Nephron progenitor cell (in vitro differentiated cells): ENCODE measurements around the gene LSM14B.

Source experiments
- DNase-seq: peaks from one replicate; pipeline ENCODE4 v3.0.0; 2021
- H3K27ac Mint-ChIP-seq: 2 replicates; pipeline ENCODE4 v1.8.0; 2021; ENCODE audit warnings: mild to moderate bottlenecking, moderate library complexity, mixed read lengths
- H3K27me3 Mint-ChIP-seq: 2 replicates; pipeline ENCODE4 v1.8.0; 2021; ENCODE audit warnings: mild to moderate bottlenecking, low read depth, mixed read lengths; ENCODE audit not compliant: poor library complexity
- H3K36me3 Mint-ChIP-seq: 2 replicates; pipeline ENCODE4 v1.8.0; 2021; ENCODE audit warnings: low read depth, mixed read lengths
- H3K4me1 Mint-ChIP-seq: 2 replicates; pipeline ENCODE4 v1.8.0; 2021; ENCODE audit warnings: mixed read lengths
- H3K4me3 Mint-ChIP-seq: 2 replicates; pipeline ENCODE4 v1.8.0; 2021; ENCODE audit warnings: mild to moderate bottlenecking, moderate library complexity, mixed read lengths
- H3K9me3 Mint-ChIP-seq: 2 replicates; pipeline ENCODE4 v1.8.0; 2021; ENCODE audit warnings: mild to moderate bottlenecking, moderate library complexity, mixed read lengths
- CTCF ChIP-seq: fragments of 200-600 bp; sonication (generic); IDR thresholded peaks from 2 replicates; pipeline ENCODE4 v1.5.0; 2021; ENCODE audit warnings: antibody characterized with exemption

The LSM14B gene

GRCh38 chr20:62158541-62158940 is 36.3 kb downstream of the LSM14B start:
- H3K27ac Mint-ChIP-seq = peak overlapping the region; percentile 71
- H3K4me3 Mint-ChIP-seq = no peak overlapping the region
- H3K36me3 Mint-ChIP-seq = peaks cover 34% of the 10 kb centered on the region
- no peak for DNase-seq
- no peak for TF ChIP-seq CTCF
- peaks cover 30% of the 10 kb centered on the region for H3K4me1 Mint-ChIP-seq
- H3K27me3 Mint-ChIP-seq = peaks cover 9% of the 10 kb centered on the region
- H3K9me3 Mint-ChIP-seq = peaks cover 6% of the 10 kb centered on the region

GRCh38 chr20:62159052-62159451 is 36.8 kb downstream of the LSM14B start:
- no peak for DNase-seq
- no peak overlapping the region for H3K4me3 Mint-ChIP-seq
- TF ChIP-seq CTCF = no peak
- no peak overlapping the region for H3K27ac Mint-ChIP-seq
- peaks cover under 1% of the 10 kb centered on the region for H3K9me3 Mint-ChIP-seq
- H3K36me3 Mint-ChIP-seq = peaks cover 29% of the 10 kb centered on the region
- H3K4me1 Mint-ChIP-seq = peaks cover 30% of the 10 kb centered on the region
- peaks cover 6% of the 10 kb centered on the region for H3K27me3 Mint-ChIP-seq

- H3K27ac Mint-ChIP-seq = peak overlapping the region; percentile 57
- H3K4me3 Mint-ChIP-seq = no peak overlapping the region
- no peak for TF ChIP-seq CTCF
- H3K9me3 Mint-ChIP-seq = no peaks in the 10 kb centered on the region
- DNase-seq = no peak
- H3K4me1 Mint-ChIP-seq = peaks cover 30% of the 10 kb centered on the region
- peaks cover 2% of the 10 kb centered on the region for H3K27me3 Mint-ChIP-seq
- peaks cover 26% of the 10 kb centered on the region for H3K36me3 Mint-ChIP-seq
These were observed 37.6 kb downstream of the LSM14B start for GRCh38 chr20:62159839-62160238.

GRCh38 chr20:62160253-62160652 is 38.0 kb downstream of the LSM14B start:
- H3K27me3 Mint-ChIP-seq = no peaks in the 10 kb centered on the region
- H3K4me1 Mint-ChIP-seq = peaks cover 29% of the 10 kb centered on the region
- no peak for TF ChIP-seq CTCF
- no peak for DNase-seq
- H3K36me3 Mint-ChIP-seq = peaks cover 24% of the 10 kb centered on the region
- H3K9me3 Mint-ChIP-seq = no peaks in the 10 kb centered on the region
- no peak overlapping the region for H3K4me3 Mint-ChIP-seq
- H3K27ac Mint-ChIP-seq = peak overlapping the region; percentile 71

- Mint-ChIP-seq H3K36me3 (peaks cover 22% of the 10 kb centered on the region), H3K4me3 (no peak overlapping the region), H3K4me1 (peaks cover 22% of the 10 kb centered on the region), H3K27me3 (no peaks in the 10 kb centered on the region), H3K27ac (peak overlapping the region; percentile 71), H3K9me3 (no peaks in the 10 kb centered on the region)
- TF ChIP-seq CTCF = no peak
- no peak for DNase-seq
These were observed 38.6 kb downstream of the LSM14B start for GRCh38 chr20:62160876-62161275.

GRCh38 chr20:62161347-62161746 is 39.1 kb downstream of the LSM14B start:
- Mint-ChIP-seq H3K4me3 (no peak overlapping the region), H3K4me1 (peaks cover 18% of the 10 kb centered on the region), H3K9me3 (no peaks in the 10 kb centered on the region), H3K27ac (no peak overlapping the region), H3K27me3 (no peaks in the 10 kb centered on the region), H3K36me3 (peaks cover 25% of the 10 kb centered on the region)
- TF ChIP-seq CTCF = no peak
- DNase-seq = no peak
